T1000 (cell line): ENCODE measurements around the gene PCDHA4.
"Not testable (repeated sequence)": the region's sequence is repeated elsewhere in the genome, so short reads cannot be mapped to it uniquely, and the experiment has no call there.

ENCODE experiments used
- DNase-seq: peaks from one replicate; lab custom pipeline; 2025; ENCODE audit warnings: mixed read lengths; lab: John Stamatoyannopoulos, UW

PCDHA4 gene

DNA sequence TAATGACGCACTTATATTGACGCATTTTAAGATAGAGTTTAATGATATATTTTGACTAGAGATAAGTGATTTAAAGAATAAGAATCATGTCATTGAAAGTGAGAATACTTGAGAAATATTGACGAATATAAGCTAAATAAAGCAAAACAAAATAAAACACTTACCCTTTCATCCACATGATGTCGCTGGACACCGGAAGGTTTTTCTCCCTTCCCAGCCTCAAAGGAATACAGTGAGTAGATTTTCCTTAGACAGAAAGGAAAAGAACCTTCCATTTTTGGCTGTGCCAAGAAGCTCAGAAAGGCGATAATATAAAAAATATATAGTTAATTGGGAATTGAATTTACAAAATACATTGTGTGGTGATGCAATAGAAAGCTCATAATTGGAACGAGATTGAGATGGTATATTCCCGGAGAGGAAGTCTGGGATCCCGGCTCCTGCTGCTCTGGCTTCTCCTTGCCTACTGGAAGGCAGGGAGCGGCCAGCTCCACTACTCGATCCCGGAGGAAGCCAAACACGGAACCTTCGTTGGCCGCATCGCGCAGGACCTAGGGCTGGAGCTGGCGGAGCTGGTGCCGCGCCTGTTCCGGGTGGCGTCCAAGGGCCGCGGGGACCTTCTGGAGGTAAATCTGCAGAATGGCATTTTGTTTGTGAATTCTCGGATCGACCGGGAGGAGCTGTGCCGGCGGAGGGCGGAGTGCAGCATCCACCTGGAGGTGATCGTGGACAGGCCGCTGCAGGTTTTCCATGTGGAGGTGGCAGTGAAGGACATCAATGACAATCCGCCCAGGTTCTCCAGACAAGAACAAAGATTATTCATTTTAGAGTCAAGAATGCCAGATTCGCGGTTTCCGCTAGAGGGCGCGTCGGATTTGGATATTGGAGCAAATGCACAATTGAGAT is 14.8 kb downstream of the PCDHA4 start, which contains the start of gene PCDHA5:
Gene PCDHA5 (plus strand): TSS at position 239 of the 906 bp plus-strand sequence.
- DNase-seq: no peak

DNA sequence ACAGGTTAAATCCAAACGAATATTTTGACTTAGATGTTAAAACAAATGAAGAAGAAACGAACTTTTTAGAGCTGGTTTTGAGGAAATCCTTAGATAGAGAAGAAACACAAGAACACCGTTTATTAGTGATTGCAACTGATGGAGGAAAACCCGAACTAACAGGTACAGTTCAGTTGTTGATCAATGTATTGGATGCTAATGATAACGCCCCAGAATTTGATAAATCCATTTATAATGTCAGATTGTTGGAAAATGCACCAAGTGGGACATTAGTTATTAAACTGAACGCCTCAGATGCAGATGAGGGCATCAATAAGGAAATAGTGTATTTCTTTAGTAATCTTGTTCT is 15.4 kb downstream of the PCDHA4 start:
- DNase-seq: no peak

DNA sequence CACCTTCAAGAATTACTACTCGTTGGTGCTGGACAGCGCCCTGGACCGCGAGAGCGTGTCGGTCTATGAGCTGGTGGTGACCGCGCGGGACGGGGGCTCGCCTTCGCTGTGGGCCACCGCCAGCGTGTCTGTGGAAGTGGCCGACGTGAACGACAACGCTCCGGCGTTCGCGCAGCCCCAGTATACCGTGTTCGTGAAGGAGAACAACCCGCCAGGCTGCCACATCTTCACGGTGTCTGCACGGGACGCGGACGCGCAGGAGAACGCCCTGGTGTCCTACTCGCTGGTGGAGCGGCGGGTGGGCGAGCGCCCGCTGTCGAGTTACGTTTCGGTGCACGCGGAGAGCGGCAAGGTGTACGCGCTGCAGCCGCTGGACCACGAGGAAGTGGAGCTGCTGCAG is 16.1 kb downstream of the PCDHA4 start:
- DNase-seq: not testable (repeated sequence)

DNA sequence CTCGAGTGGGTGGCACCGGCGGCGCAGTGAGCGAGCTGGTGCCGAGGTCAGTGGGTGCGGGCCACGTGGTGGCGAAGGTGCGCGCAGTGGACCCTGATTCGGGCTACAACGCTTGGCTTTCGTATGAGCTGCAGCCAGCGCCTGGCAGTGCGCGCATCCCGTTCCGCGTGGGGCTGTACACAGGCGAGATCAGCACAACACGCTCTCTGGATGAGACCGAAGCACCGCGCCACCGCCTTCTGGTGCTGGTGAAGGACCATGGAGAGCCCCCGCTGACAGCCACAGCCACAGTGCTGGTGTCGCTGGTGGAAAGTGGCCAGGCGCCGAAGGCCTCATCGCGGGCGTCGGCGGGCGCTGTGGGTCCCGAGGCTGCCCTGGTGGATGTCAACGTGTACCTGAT is 16.6 kb downstream of the PCDHA4 start:
- no peak for DNase-seq

DNA sequence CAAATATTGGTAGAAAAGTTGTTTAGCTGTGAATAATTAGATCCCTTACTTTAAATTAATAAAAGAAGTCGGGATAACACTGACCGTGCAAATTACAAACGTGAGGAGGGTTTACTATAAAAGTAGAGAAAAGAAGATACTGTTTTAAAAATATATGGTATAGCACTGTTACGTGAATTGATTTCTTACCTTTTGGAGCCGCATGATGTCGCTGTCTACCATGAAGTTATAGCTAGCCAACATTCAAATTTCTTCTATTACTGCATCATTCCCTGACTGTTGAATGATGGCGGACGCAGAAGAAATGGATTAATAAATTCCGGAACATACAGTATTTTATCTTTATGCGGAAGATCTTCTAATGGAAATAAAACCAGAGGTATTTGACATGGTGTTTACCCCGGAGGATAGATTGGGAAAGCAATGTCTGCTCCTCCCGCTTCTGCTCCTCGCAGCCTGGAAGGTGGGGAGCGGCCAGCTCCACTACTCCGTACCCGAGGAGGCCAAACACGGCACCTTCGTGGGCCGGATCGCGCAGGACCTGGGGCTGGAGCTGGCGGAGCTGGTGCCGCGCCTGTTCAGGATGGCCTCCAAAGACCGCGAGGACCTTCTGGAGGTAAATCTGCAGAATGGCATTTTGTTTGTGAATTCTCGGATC is 21.0 kb downstream of the PCDHA4 start, which contains the start of gene PCDHA6:
Gene PCDHA6 (plus strand): TSS at position 257 of the 658 bp plus-strand sequence. CDS start 132 bp downstream, at position 389.
- no peak for DNase-seq

DNA sequence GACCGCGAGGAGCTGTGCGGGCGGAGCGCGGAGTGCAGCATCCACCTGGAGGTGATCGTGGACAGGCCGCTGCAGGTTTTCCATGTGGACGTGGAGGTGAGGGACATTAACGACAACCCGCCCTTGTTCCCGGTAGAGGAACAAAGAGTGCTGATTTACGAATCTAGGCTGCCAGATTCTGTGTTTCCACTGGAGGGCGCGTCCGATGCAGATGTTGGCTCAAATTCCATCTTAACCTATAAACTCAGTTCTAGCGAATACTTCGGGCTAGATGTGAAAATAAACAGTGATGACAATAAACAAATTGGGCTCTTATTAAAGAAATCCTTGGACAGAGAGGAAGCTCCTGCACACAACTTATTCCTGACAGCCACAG is 21.5 kb downstream of the PCDHA4 start:
- DNase-seq: no peak

DNA sequence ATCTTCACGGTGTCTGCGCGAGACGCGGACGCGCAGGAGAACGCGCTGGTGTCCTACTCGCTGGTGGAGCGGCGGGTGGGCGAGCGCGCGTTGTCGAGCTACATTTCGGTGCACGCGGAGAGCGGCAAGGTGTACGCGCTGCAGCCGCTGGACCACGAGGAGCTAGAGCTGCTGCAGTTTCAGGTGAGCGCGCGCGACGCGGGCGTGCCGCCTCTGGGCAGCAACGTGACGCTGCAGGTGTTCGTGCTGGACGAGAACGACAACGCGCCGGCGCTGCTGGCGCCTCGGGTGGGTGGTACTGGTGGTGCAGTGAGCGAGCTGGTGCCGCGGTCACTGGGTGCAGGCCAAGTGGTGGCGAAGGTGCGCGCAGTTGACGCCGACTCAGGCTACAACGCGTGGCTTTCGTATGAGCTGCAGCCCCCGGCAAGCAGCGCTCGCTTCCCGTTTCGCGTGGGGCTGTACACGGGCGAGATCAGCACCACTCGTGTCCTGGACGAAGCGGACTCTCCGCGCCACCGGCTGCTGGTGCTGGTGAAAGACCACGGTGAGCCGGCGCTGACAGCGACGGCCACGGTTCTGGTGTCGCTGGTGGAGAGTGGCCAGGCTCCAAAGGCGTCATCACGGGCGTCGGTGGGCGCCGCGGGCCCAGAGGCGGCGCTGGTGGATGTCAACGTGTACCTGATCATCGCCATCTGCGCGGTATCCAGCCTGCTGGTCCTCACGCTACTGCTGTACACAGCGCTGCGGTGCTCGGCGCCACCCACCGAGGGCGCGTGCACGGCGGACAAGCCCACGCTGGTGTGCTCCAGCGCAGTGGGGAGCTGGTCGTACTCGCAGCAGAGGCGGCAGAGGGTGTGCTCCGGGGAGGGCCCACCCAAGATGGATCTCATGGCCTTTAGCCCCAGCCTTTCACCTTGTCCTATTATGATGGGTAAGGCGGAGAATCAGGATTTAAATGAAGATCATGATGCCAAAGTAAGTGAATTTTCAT is 22.9 kb downstream of the PCDHA4 start:
- DNase-seq: not testable (repeated sequence)

DNA sequence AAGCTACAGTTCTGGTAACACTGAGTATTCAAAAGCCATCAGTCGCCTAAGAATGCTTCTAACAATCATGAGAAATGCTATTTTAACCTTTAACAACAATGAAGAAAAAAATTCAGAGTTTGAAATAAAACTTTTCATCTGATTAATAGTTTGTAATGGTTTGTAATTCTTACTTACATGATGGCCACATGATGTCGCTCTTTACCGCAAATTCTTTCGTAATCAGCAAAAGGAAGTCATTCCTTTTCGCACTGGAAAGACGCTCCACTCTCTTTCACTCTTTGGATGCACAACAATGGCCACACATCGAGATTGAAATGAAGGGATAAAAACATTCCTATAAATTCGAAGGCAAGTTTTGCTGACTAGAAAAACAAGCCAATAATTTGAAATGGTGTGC is 27.1 kb downstream of the PCDHA4 start, which contains the start of gene PCDHA7:
Gene PCDHA7 (plus strand): TSS at position 277 of the 400 bp plus-strand sequence. CDS start 115 bp downstream, at position 392.
- DNase-seq: no peak

DNA sequence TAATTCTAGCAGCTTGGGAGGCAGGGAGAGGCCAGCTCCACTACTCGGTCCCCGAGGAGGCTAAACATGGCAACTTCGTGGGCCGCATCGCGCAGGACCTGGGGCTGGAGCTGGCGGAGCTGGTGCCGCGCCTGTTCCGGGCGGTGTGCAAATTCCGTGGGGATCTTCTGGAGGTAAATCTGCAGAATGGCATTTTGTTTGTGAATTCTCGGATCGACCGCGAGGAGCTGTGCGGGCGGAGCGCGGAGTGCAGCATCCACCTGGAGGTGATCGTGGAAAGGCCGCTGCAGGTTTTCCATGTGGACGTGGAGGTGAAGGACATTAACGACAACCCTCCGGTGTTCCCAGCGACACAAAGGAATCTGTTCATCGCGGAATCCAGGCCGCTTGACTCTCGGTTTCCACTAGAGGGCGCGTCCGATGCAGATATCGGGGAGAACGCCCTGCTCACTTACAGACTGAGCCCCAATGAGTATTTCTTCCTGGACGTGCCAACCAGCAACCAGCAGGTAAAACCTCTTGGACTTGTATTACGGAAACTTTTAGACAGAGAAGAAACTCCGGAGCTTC is 27.7 kb downstream of the PCDHA4 start:
- DNase-seq: not testable (repeated sequence)

DNA sequence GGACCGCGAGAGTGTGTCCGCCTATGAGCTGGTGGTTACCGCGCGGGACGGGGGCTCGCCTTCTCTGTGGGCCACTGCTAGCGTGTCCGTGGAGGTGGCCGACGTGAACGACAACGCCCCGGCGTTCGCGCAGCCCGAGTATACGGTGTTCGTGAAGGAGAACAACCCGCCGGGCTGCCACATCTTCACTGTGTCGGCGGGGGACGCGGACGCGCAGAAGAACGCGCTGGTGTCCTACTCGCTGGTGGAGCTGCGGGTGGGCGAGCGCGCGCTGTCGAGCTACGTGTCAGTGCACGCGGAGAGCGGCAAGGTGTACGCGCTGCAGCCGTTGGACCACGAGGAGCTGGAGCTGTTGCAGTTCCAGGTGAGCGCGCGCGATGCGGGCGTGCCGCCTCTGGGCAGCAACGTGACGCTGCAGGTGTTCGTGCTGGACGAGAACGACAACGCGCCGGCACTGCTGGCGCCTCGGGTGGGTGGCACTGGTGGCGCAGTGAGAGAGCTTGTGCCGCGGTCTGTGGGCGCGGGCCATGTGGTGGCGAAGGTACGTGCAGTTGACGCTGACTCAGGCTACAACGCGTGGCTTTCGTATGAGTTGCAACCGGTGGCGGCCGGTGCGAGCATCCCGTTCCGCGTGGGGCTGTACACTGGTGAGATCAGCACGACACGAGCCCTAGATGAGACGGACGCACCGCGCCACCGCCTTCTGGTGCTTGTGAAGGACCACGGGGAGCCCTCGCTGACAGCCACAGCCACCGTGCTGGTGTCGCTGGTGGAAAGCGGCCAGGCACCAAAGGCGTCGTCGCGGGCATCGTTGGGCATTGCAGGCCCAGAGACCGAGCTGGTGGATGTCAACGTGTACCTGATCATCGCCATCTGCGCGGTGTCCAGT is 29.0 kb downstream of the PCDHA4 start:
- DNase-seq: no peak

DNA sequence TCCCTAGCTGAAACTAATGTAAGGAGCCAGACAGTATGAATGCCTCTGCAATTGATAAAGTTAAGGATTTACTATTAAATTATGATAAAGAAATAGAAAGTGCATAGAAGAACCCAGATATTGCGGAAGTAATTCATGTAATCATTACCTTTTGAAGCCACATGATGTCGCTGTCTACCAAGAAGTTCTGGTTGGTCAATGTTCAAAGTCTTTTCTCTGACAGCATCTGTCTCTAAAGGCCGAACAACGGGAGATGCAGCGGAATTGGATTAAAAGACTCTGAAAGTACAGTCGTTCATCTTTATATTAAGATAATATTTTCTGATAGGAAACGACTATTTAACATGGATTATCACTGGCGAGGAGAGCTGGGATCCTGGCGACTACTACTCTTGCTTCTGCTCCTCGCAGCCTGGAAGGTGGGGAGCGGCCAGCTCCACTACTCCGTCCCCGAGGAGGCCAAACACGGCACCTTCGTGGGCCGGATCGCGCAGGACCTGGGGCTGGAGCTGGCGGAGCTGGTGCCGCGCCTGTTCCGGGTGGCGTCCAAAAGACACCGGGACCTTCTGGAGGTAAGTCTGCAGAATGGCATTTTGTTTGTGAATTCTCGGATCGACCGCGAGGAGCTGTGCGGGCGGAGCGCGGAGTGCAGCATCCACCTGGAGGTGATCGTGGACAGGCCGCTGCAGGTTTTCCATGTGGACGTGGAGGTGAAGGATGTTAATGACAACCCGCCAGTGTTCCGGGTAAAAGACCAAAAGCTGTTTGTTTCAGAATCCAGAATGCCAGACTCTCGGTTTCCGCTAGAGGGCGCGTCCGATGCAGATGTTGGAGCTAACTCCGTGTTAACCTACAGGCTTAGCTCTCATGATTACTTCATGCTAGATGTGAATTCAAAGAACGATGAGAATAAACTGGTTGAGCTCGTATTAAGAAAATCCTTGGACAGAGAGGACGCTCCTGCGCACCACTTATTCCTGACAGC is 34.4 kb downstream of the PCDHA4 start, which contains the start of gene PCDHA8:
Gene PCDHA8 (plus strand): TSS at position 210 of the 985 bp plus-strand sequence. CDS start 135 bp downstream, at position 345.
- DNase-seq: no peak

DNA sequence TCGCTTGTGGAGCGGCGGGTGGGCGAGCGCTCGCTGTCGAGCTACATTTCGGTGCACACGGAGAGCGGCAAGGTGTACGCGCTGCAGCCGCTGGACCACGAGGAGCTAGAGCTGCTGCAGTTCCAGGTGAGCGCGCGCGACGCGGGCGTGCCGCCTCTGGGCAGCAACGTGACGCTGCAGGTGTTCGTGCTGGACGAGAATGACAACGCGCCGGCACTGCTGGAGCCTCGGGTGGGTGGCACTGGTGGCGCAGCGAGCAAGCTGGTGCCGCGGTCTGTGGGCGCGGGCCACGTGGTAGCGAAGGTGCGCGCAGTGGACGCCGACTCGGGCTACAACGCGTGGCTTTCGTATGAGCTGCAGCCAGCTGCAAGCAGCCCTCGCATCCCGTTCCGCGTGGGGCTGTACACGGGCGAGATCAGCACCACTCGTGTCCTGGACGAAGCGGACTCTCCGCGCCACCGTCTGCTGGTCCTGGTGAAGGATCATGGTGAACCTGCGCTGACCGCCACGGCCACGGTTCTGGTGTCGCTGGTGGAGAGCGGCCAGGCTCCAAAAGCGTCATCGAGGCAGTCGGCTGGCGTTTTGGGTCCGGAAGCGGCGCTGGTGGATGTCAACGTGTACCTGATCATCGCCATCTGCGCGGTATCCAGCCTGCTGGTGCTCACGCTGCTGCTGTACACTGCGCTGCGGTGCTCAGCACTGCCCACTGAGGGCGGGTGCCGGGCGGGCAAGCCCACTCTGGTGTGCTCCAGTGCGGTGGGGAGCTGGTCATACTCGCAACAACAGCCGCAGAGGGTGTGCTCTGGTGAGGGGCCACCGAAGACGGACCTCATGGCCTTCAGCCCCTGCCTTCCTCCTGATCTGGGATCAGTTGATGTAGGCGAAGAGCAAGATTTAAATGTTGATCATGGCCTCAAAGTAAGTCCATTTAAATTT is 36.2 kb downstream of the PCDHA4 start:
- no peak for DNase-seq

DNA sequence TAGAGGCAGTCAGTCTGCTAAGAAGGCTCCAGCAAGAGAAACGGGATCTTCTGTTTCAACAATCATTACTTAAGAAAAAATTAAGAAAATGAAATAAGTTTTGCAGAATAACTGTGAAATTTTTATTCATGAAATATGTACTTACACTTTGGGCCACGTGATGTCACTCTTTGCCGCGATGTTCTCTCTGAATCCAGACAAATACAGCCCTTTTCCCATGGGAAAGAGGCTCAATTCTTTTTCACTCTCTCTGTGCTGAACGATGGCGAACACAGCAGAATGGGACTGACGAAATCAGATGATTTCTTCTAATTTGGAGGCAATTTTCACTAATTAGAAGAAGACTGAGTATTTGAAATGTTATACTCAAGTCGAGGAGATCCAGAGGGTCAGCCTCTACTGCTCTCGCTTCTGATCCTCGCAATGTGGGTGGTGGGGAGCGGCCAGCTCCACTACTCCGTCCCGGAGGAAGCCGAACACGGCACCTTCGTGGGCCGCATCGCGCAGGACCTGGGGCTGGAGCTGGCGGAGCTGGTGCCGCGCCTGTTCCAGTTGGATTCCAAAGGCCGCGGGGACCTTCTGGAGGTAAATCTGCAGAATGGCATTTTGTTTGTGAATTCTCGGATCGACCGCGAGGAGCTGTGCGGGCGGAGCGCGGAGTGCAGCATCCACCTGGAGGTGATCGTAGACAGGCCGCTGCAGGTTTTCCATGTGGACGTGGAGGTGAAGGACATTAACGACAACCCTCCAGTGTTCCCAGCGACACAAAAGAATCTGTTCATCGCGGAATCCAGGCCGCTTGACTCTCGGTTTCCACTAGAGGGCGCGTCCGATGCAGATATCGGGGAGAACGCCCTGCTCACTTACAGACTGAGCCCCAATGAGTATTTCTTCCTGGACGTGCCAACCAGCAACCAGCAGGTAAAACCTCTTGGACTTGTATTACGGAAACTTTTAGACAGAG is 41.6 kb downstream of the PCDHA4 start, which contains the start of gene PCDHA9:
Gene PCDHA9 (plus strand): TSS at position 244 of the 964 bp plus-strand sequence. CDS start 114 bp downstream, at position 358.
- DNase-seq: not testable (repeated sequence)

DNA sequence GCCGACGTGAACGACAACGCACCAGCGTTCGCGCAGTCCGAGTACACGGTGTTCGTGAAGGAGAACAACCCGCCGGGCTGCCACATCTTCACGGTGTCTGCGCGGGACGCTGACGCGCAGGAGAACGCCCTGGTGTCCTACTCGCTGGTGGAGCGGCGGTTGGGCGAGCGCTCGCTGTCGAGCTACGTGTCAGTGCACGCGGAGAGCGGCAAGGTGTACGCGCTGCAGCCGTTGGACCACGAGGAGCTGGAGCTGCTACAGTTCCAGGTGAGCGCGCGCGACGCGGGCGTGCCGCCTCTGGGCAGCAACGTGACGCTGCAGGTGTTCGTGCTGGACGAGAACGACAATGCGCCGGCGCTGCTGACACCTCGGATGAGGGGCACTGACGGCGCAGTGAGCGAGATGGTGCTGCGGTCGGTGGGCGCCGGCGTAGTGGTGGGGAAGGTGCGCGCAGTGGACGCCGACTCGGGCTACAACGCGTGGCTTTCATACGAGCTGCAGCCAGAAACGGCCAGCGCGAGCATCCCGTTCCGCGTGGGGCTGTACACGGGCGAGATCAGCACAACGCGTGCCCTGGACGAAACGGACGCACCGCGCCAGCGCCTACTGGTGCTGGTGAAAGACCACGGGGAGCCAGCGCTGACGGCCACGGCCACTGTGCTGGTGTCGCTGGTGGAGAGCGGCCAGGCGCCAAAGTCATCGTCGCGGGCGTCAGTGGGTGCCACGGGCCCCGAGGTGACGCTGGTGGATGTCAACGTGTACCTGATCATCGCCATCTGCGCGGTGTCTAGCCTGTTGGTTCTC is 43.2 kb downstream of the PCDHA4 start:
- not testable (repeated sequence) for DNase-seq
